Epidermal melanocyte (primary cell): ENCODE data around the gene ZBTB20.

Experiments
- DNase-seq: peaks from one replicate; pipeline ENCODE4 v3.0.0; 2011; ENCODE audit warnings: low spot score; ENCODE audit not compliant: insufficient read length

Gene ZBTB20

DNA sequence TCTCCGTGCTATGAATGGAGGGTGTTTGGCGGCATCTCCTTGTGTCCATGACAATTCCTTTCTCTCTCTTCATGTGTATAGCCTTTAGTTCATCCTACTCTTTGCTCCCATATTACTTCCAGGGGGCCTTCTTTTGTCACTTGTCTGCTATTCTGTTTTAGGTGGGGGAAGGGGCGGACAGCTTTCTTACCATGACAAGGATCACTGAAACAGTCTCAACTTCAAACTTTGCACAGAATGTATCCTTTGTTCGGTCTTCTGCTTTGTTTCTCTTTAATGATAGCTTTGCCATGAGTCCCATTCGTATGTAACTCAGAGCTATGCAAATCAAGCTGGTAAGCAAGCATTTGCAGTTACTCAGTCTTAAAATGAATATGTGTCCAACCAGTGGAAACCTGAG lies 559.1 kb downstream of the ZBTB20 start:
- DNase-seq, result no peak

GRCh38 chr3:114586119-114586518 lies 561.0 kb downstream of the ZBTB20 start:
- DNase-seq, result no peak

DNA sequence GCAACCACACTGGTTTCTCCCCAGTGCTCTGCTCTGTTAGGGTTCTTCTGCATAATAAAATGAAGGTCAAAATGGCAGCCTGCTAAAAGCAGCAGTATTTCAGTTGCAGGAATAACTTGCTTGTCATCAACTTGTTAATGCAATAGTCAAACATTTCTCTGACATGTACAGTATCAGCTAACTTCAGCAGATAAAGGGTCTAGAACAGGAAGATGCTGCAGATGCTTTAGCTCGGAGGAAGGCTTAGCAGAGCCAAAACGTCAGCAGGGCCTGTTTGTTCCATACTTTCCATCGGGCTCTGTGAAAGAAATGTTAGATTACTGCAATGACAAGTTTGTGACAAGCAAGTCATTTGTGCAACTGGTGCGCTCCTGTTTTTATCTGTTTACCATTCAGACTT lies 561.4 kb downstream of the ZBTB20 start:
- DNase-seq, result no peak

GRCh38 chr3:114584734-114585371 lies 562.2 kb downstream of the ZBTB20 start:
- DNase-seq, result no peak

- no peak for DNase-seq
Measured at GRCh38 chr3:114582929-114583328, 564.2 kb downstream of the ZBTB20 start.

- DNase-seq, result no peak
Measured at GRCh38 chr3:114572364-114573062, 574.6 kb downstream of the ZBTB20 start.

GRCh38 chr3:114571363-114571762 lies 575.7 kb downstream of the ZBTB20 start:
- DNase-seq, result no peak

- no peak for DNase-seq
Measured at GRCh38 chr3:114569186-114569585, 577.9 kb downstream of the ZBTB20 start.

GRCh38 chr3:114567771-114568170 lies 579.3 kb downstream of the ZBTB20 start:
- no peak for DNase-seq

GRCh38 chr3:114566767-114567166 lies 580.3 kb downstream of the ZBTB20 start:
- DNase-seq, result no peak

GRCh38 chr3:114566162-114566755 lies 580.8 kb downstream of the ZBTB20 start:
- no peak for DNase-seq

DNA sequence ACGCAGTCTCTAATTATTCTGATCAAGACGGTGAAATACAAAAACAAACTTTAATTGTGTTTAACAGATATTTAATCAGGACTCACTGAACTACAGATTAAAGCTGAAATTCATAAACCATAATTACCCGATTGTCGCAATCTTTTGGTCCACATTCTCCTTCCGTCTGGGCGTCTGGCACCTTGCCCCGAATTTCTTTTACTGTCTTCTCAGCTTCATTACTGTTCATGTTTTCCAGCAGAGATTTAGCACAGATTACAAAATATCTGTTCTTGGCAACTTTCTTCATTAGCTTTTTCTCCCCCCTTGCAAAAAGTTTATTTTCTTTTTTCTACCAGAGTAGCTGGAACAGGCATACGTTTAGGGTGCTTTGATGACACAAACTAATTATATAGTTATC lies 581.9 kb downstream of the ZBTB20 start:
- no peak for DNase-seq

DNA sequence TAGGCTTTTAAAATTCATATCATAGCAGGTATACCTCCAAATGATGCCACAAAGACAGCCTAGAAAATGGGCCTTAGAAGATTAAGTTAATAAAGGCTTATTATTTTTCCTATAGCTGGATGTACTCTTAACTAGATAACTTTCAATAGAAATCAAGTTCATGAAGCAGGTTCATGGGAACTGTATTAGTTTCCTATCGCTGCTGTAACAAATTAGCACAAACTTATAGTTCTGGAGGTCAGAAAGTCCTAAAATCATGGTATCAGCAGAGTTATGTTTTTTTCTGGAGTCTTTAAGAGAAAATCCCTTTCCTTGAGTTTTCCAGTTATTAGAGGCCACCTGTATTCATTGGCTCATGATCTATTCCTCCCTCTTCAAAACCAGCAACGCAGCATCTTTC lies 583.4 kb downstream of the ZBTB20 start:
- DNase-seq, result no peak

DNA sequence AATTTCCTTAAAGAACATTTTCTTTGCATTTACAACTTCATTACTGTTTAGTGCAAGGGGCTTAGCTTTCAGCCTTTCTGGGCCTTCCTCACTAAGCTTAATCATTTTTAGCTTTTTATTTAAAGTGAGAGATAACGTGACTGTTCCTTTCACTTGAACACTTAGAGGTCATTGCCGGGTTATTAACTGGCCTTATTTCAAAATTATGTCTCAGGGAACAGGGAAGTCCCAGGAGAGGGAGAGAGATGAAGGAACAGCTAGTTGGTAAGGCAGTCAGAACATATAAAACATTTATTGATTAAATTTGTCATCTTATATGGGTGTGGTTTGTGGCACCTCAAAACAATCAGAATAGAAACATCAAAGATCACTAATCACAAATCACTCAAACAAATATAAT lies 584.5 kb downstream of the ZBTB20 start:
- no peak for DNase-seq

GRCh38 chr3:114558271-114558670 lies 588.8 kb downstream of the ZBTB20 start:
- no peak for DNase-seq

DNA sequence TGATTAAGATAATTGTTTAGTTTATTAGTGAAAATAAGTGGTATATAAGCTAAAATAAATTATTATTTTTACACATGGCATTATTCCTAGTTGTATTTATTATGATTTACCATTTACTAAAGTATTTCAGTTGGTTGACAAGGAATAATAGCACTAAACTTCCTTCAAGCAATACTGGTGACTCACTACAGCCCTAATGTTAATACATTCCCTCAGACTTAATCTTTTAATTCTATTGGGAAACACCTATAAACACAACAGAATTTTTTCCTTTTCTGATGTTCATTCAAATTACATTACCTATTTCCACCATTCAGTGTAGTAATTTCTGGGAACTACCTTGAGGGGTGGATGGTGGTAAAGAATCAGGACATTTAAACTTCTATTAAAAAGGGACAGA lies 589.3 kb downstream of the ZBTB20 start:
- no peak for DNase-seq

DNA sequence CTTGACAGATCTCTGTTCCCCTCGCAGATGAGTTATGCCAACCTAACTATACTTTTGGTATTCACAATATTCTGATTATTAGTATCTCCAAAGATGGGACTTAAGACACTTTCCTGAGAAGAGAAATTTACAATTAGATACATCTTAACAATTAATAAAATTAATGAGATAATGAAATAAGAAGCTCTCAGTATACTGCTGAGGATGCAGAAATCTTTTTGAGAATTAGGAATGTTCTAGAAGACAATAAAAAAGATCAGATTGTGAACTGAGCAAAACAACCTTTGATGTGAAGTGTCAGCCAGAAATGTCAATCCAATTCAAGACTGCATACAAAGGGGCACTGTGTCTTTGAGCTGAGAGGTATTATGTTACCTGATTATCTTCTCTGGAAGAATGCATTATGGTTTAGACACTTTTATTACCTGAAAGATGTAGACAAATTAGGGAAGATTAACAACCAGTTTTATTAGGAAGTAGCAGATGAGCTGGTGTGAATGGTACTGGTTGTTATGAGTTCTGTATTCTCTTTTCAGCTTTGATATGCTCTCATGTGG lies 590.4 kb downstream of the ZBTB20 start:
- no peak for DNase-seq

GRCh38 chr3:114554731-114555130 lies 592.4 kb downstream of the ZBTB20 start:
- DNase-seq, result no peak

- DNase-seq, result no peak
Measured at GRCh38 chr3:114553949-114554593, 593.0 kb downstream of the ZBTB20 start.

- no peak for DNase-seq
Measured at GRCh38 chr3:114552527-114552812, 594.6 kb downstream of the ZBTB20 start.

GRCh38 chr3:114551770-114552526 lies 595.1 kb downstream of the ZBTB20 start:
- no peak for DNase-seq

DNA sequence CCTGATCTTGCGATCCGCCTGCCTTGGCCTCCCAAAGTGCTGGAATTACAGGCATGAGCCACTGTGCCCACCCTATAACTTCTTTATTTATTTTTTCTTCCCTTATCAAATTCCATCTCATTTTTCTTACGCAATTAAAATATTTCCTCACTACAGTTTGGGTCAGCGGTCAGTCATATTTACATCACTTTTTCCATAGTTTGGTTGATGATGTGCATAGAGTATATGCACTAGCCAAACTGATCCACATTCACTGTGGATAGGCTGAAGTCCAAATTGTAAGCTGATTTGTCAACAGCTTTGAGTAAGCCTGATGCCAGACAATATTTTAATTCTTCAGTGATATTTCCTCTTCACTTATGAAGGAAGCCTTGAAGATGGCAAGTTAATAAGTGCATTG lies 596.9 kb downstream of the ZBTB20 start:
- no peak for DNase-seq
